Endodermal cell (in vitro differentiated cells): ENCODE measurements around the gene SLC25A40. TPM values are rescaled to one million over a fixed set of nuclear protein-coding genes. Genes with fewer than 3 reads are reported as not detected.

Experiments used
- DNase-seq: peaks from one replicate; pipeline ENCODE4 v3.0.0-alpha.2; 2017
- H3K27ac ChIP-seq: 2 replicates; pipeline ENCODE4 v1.5.1; 2013; ENCODE audit warnings: mild to moderate bottlenecking, low read depth, low read length, moderate library complexity
- H3K27me3 ChIP-seq: 2 replicates; pipeline ENCODE4 v1.6.1; 2013; ENCODE audit warnings: mild to moderate bottlenecking, low read length, moderate library complexity; ENCODE audit not compliant: insufficient read depth, control insufficient read depth, poor library complexity, severe bottlenecking
- H3K36me3 ChIP-seq: 2 replicates; pipeline ENCODE4 v1.7.0; 2013; ENCODE audit warnings: mild to moderate bottlenecking, low read length, moderate library complexity; ENCODE audit not compliant: control insufficient read depth, insufficient read depth
- H3K4me1 ChIP-seq: one replicate; pipeline ENCODE4 v1.7.0; 2013; ENCODE audit warnings: low read length; ENCODE audit not compliant: control insufficient read depth, insufficient read depth
- H3K4me3 ChIP-seq: 2 replicates; pipeline ENCODE4 v1.5.1; 2013; ENCODE audit warnings: mild to moderate bottlenecking, low read length, moderate library complexity
- H3K9ac ChIP-seq: 2 replicates; pipeline ENCODE4 v1.6.1; 2013; ENCODE audit warnings: mild to moderate bottlenecking, low read length, moderate library complexity; ENCODE audit not compliant: poor library complexity, severe bottlenecking; ENCODE audit errors: extremely low read depth
- H3K9me3 ChIP-seq: 2 replicates; pipeline ENCODE4 v1.6.1; 2013; ENCODE audit warnings: mild to moderate bottlenecking, low read length, moderate library complexity; ENCODE audit not compliant: control insufficient read depth
- H3K27ac Mint-ChIP-seq: 2 replicates; pipeline ENCODE4 v1.8.0; 2020; ENCODE audit warnings: mixed read lengths
- H3K27me3 Mint-ChIP-seq: 2 replicates; pipeline ENCODE4 v1.8.0; 2021; ENCODE audit warnings: mild to moderate bottlenecking, mixed read lengths; ENCODE audit not compliant: insufficient read depth
- H3K36me3 Mint-ChIP-seq: 2 replicates; pipeline ENCODE4 v1.8.0; 2020; ENCODE audit warnings: low read depth, mixed read lengths
- H3K4me1 Mint-ChIP-seq: 2 replicates; pipeline ENCODE4 v1.8.0; 2020; ENCODE audit warnings: mixed read lengths
- H3K4me3 Mint-ChIP-seq: 2 replicates; pipeline ENCODE4 v1.8.0; 2020; ENCODE audit warnings: mild to moderate bottlenecking, moderate library complexity, mixed read lengths
- H3K9me3 Mint-ChIP-seq: 2 replicates; pipeline ENCODE4 v1.8.0; 2020; ENCODE audit warnings: mild to moderate bottlenecking, mixed read lengths
- WGBS, 2 experiments: methylation state at CpG; one replicate each; pipeline versions ENCODE4 v1.1.5 to v1.1.7; 2013; ENCODE audit warnings: missing lambda C conversion rate in 2 of 2, mixed read lengths in 1 of 2; ENCODE audit not compliant: insufficient coverage in 1 of 2, insufficient read length in 1 of 2; 5-methylcytosine and 5-hydroxymethylcytosine counted together
- total RNA-seq, 2 donors: library from RNA; stranded (reverse); fragmentation: NEBNext Ultra II Directional in 1 of 2; extraction: Animal tissue kit (Norgen Biotek cat#: 25700) in 1 of 2; gene quantifications; 2 replicates in 1 of 2; 3 replicates in 1 of 2; pipeline ENCODE4 v1.2.1, GENCODE V29; 2021
- TF ChIP-seq, protein P1 (sequence below): fragments of 200-600 bp; sonication (generic); conservative IDR thresholded peaks from 2 replicates; pipeline ENCODE4 v1.5.0; 2021; ENCODE audit warnings: antibody characterized with exemption, mild to moderate bottlenecking

The SLC25A40 gene
- total RNA-seq, 2 donors from 2014 or later, result 20.9 to 32.6 TPM

DNA sequence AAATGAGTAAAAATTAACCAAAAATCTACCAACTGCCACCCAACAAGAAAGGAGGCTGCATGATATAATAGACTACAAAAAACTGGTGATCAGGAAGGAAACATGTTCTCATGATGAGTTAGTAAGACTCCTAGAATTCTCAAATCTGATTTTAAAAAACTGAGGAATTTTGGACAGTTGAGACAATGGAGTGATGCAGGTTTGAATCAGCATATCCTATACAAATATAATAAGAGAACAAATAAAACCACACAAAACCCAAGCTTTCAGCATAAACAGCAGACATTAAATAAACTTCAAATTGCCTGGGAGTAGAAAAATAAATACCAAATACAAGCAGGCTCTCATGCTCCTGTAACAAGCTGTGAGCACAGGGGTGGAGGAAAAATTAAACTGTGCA, 57.8 kb downstream of the SLC25A40 start:
- Histone ChIP-seq H3K36me3 (no peaks in the 10 kb centered on the region), H3K4me3 (no peak overlapping the region), H3K9ac (no peak overlapping the region), H3K4me1 (no peaks in the 10 kb centered on the region), H3K27me3 (no peaks in the 10 kb centered on the region), H3K27ac (no peak overlapping the region), H3K9me3 (no peaks in the 10 kb centered on the region)
- Mint-ChIP-seq H3K27ac (peak overlapping the region; percentile 78), H3K27me3 (peaks cover 2% of the 10 kb centered on the region), H3K4me1 (peaks cover 12% of the 10 kb centered on the region), H3K36me3 (no peaks in the 10 kb centered on the region), H3K4me3 (no peak overlapping the region), H3K9me3 (peaks cover 10% of the 10 kb centered on the region)
- no peak for DNase-seq
- TF ChIP-seq, protein P1, sequence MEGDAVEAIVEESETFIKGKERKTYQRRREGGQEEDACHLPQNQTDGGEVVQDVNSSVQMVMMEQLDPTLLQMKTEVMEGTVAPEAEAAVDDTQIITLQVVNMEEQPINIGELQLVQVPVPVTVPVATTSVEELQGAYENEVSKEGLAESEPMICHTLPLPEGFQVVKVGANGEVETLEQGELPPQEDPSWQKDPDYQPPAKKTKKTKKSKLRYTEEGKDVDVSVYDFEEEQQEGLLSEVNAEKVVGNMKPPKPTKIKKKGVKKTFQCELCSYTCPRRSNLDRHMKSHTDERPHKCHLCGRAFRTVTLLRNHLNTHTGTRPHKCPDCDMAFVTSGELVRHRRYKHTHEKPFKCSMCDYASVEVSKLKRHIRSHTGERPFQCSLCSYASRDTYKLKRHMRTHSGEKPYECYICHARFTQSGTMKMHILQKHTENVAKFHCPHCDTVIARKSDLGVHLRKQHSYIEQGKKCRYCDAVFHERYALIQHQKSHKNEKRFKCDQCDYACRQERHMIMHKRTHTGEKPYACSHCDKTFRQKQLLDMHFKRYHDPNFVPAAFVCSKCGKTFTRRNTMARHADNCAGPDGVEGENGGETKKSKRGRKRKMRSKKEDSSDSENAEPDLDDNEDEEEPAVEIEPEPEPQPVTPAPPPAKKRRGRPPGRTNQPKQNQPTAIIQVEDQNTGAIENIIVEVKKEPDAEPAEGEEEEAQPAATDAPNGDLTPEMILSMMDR, result no peak

DNA sequence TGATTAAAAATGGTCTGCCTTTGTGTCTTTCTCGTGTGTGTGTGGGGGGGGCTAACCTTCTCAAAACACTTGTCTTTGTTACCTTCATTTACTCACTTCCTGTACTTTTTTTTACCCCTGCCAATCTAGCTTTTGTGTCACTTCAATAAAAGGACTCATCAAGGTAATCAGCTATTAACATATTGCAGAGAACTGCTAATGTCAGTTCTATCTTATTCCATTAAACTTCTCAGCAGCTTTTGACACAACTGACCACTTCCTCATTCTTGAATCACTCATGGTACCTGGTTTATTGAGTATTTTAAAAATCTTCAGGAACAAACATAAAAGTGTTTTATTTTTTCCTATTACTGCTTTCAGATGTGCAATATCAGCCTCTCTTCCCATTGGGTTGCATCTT, 59.8 kb downstream of the SLC25A40 start:
- Histone ChIP-seq H3K27me3 (no peaks in the 10 kb centered on the region), H3K9ac (no peak overlapping the region), H3K36me3 (no peaks in the 10 kb centered on the region), H3K9me3 (no peaks in the 10 kb centered on the region), H3K27ac (no peak overlapping the region), H3K4me3 (no peak overlapping the region), H3K4me1 (no peaks in the 10 kb centered on the region)
- 80 to 100% methylated on average over 1 of the region's 1 CpG for WGBS, 2 experiments
- DNase-seq, result no peak
- H3K9me3 Mint-ChIP-seq, result peaks cover 3% of the 10 kb centered on the region
- peaks cover 12% of the 10 kb centered on the region for H3K4me1 Mint-ChIP-seq
- no peak overlapping the region for H3K27ac Mint-ChIP-seq
- no peaks in the 10 kb centered on the region for H3K36me3 Mint-ChIP-seq
- H3K27me3 Mint-ChIP-seq, result peaks cover under 1% of the 10 kb centered on the region
- TF ChIP-seq, protein P1, result no peak
- no peak overlapping the region for H3K4me3 Mint-ChIP-seq

DNA sequence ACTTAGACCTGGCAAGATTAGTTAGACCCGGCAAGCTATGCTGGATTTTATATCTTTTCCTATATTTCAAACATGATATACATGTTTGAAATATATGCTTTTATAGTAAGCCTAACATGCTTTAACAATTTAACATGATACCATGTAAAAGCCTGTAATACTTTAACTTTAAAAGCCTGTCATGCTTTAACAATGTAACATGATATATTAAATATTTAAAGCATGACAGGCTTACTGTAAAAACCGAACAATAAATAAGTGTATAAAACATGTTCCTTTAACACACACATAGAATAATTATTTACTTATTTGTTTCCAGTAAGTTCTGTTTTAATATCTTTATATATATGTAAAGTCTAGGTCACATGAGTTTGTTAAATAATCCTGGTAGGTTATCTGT, 65.4 kb downstream of the SLC25A40 start:
- no peak overlapping the region for H3K4me3 Mint-ChIP-seq
- no peaks in the 10 kb centered on the region for H3K27me3 ChIP-seq
- no CpG with 5 or more reads among the region's 2 CpGs for WGBS, 2 experiments

More for the DNA sequence above, 65.4 kb downstream of the SLC25A40 start:
- H3K4me3 ChIP-seq, result no peak overlapping the region
- no peaks in the 10 kb centered on the region for H3K9me3 ChIP-seq
- peaks cover 6% of the 10 kb centered on the region for H3K4me1 Mint-ChIP-seq
- no peaks in the 10 kb centered on the region for H3K36me3 ChIP-seq
- no peak overlapping the region for H3K27ac ChIP-seq
- H3K27ac Mint-ChIP-seq, result peak overlapping the region; percentile 64
- peaks cover 2% of the 10 kb centered on the region for H3K4me1 ChIP-seq
- no peak overlapping the region for H3K9ac ChIP-seq
- no peaks in the 10 kb centered on the region for H3K27me3 Mint-ChIP-seq
- no peaks in the 10 kb centered on the region for H3K9me3 Mint-ChIP-seq
- DNase-seq, result no peak
- TF ChIP-seq, protein P1, result no peak
- H3K36me3 Mint-ChIP-seq, result no peaks in the 10 kb centered on the region
